Measurements from ENCODE around the gene PTGFRN.

DNA sequence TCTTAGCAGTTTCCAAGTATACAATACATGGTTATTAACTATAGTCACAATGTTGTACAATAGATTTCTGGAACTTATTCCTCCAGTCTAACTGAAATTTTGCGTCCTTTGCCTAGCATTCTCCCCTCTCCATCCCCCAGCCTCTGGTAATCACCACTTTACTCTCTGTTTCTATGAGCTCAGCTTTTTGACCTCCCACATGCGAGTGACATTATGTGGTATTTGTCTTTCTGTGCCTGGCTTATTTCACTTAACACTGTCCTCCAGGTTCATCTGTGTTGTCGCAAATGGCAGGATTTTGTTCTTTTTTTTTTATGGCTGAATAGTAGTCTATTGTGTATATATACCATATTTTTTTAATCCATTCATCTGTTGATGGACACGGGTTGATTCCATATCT, 47.9 kb downstream of the PTGFRN start:
- TF ChIP-seq, protein P1, sequence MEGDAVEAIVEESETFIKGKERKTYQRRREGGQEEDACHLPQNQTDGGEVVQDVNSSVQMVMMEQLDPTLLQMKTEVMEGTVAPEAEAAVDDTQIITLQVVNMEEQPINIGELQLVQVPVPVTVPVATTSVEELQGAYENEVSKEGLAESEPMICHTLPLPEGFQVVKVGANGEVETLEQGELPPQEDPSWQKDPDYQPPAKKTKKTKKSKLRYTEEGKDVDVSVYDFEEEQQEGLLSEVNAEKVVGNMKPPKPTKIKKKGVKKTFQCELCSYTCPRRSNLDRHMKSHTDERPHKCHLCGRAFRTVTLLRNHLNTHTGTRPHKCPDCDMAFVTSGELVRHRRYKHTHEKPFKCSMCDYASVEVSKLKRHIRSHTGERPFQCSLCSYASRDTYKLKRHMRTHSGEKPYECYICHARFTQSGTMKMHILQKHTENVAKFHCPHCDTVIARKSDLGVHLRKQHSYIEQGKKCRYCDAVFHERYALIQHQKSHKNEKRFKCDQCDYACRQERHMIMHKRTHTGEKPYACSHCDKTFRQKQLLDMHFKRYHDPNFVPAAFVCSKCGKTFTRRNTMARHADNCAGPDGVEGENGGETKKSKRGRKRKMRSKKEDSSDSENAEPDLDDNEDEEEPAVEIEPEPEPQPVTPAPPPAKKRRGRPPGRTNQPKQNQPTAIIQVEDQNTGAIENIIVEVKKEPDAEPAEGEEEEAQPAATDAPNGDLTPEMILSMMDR (IDR thresholded peaks at IDR 0.05; ENCODE audit: low read depth, low read length), result no peak
- no peak for TF ChIP-seq EZH2phosphoT487 (IDR thresholded peaks at IDR 0.05; ENCODE audit: low read depth)
